Measurements from ENCODE around the gene STPG1. TPM values are rescaled to one million over a fixed set of nuclear protein-coding genes. Genes with fewer than 3 reads are reported as not detected.

The STPG1 gene
- polyA plus RNA-seq, 2 donors, result 4.8 to 8.8 TPM

DNA sequence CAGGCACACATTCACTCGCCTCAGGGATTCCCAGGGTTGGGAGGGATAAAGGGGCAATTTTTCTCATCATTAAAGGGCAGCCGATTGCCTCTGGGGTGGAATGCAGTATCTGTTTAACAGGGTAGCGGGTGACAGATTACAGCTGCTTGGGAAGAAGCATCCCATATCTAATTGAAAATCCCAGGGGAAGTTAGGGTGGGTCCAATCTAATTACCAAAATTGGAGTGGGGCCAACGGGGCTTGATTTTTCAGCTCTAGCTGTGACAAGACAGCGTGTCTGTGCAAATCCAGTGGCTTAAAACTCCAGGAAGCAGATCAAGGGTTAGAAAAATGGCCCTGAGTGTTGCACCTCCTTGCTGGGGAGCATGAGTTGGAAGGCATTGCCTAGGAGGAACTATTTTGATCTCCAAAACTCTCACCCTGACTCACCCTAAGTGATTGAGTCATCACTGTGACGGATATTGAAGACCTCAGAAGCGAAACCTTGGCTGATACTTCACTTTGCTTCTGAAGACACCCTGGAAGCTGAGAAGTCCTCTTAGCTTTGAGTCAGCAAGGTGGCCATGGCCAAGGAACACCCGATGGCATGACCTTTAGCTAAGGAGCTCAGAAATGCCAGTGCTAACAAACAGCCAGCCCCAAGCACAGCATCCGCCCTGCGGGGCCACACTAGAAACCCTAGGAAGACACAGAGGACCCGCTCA, 48.5 kb downstream of the STPG1 start:
- WGBS, 2 donors, result 49 to 62% methylated on average over 11 of the region's 11 CpGs
- Histone ChIP-seq H3K4me3 (ENCODE audit: low read depth in 1 of 2, low read length in 2 of 2) (no peak overlapping the region), H3K4me1 (ENCODE audit: control insufficient read depth in 2 of 2, insufficient read depth in 2 of 2, low read length in 1 of 2) (peaks cover 0 to 27% of the 10 kb centered on the region in 2 donors), H3K9me3 (ENCODE audit: control insufficient read depth in 2 of 2, insufficient read depth in 1 of 2, low read depth in 1 of 2, low read length in 1 of 2) (no peaks in the 10 kb centered on the region), H3K36me3 (ENCODE audit: control insufficient read depth in 2 of 2, insufficient read depth in 2 of 2, low read length in 1 of 2) (no peaks in the 10 kb centered on the region), H3K27ac (ENCODE audit: low read depth in 2 of 2, low read length in 1 of 2) (peak overlapping the region; percentile 90 to 98), H3K27me3 (ENCODE audit: control insufficient read depth in 1 of 2, insufficient read depth in 2 of 2, low read length in 2 of 2) (no peaks in the 10 kb centered on the region)

GRCh38 chr1:24364605-24364974, 49.0 kb downstream of the STPG1 start:
- no peaks in the 10 kb centered on the region for H3K36me3 ChIP-seq (ENCODE audit: control insufficient read depth in 2 of 2, insufficient read depth in 2 of 2, low read length in 1 of 2)
- H3K27ac ChIP-seq (ENCODE audit: low read depth in 2 of 2, low read length in 1 of 2), result peak overlapping the region; percentile 90 to 97
- H3K9me3 ChIP-seq (ENCODE audit: control insufficient read depth in 2 of 2, insufficient read depth in 1 of 2, low read depth in 1 of 2, low read length in 1 of 2), result no peaks in the 10 kb centered on the region
- peaks cover 0 to 27% of the 10 kb centered on the region in 2 donors for H3K4me1 ChIP-seq (ENCODE audit: control insufficient read depth in 2 of 2, insufficient read depth in 2 of 2, low read length in 1 of 2)
- no peak overlapping the region for H3K4me3 ChIP-seq (ENCODE audit: low read depth in 1 of 2, low read length in 2 of 2)
- H3K27me3 ChIP-seq (ENCODE audit: control insufficient read depth in 1 of 2, insufficient read depth in 2 of 2, low read length in 2 of 2), result no peaks in the 10 kb centered on the region
- 26 to 38% methylated on average over 2 of the region's 2 CpGs for WGBS, 2 donors

DNA sequence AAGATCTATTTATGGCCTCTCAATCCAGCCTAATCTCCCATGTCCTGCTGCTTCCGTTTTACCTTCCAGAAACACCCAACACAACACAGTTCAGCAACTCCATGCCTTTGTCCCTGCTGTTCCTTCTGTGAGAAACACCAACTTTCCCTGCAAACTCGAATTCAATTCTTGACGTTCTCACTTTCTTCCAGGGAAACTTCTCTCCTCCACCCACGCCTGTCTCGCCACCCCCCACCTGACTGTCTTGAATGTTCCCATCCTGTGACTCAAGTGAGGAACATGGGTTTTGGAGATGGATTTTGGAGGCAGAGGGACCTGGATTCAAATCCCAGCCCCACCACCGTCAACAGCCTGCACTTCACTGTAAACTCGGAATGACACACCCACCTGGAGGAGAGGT, 49.6 kb downstream of the STPG1 start:
- peaks cover 0 to 27% of the 10 kb centered on the region in 2 donors for H3K4me1 ChIP-seq (ENCODE audit: control insufficient read depth in 2 of 2, insufficient read depth in 2 of 2, low read length in 1 of 2)
- H3K27ac ChIP-seq (ENCODE audit: low read depth in 2 of 2, low read length in 1 of 2), result peak overlapping the region; percentile 90 to 97
- 73 to 75% methylated on average over 7 of the region's 7 CpGs for WGBS, 2 donors
- H3K27me3 ChIP-seq (ENCODE audit: control insufficient read depth in 1 of 2, insufficient read depth in 2 of 2, low read length in 2 of 2), result no peaks in the 10 kb centered on the region
- H3K9me3 ChIP-seq (ENCODE audit: control insufficient read depth in 2 of 2, insufficient read depth in 1 of 2, low read depth in 1 of 2, low read length in 1 of 2), result no peaks in the 10 kb centered on the region
- H3K4me3 ChIP-seq (ENCODE audit: low read depth in 1 of 2, low read length in 2 of 2), result no peak overlapping the region
- no peaks in the 10 kb centered on the region for H3K36me3 ChIP-seq (ENCODE audit: control insufficient read depth in 2 of 2, insufficient read depth in 2 of 2, low read length in 1 of 2)

GRCh38 chr1:24362982-24363614, 50.5 kb downstream of the STPG1 start:
- Histone ChIP-seq H3K27ac (ENCODE audit: low read depth in 2 of 2, low read length in 1 of 2) (peak overlapping the region; percentile 90 to 95), H3K4me3 (ENCODE audit: low read depth in 1 of 2, low read length in 2 of 2) (no peak overlapping the region), H3K9me3 (ENCODE audit: control insufficient read depth in 2 of 2, insufficient read depth in 1 of 2, low read depth in 1 of 2, low read length in 1 of 2) (no peaks in the 10 kb centered on the region), H3K4me1 (ENCODE audit: control insufficient read depth in 2 of 2, insufficient read depth in 2 of 2, low read length in 1 of 2) (peaks cover 0 to 24% of the 10 kb centered on the region in 2 donors), H3K36me3 (ENCODE audit: control insufficient read depth in 2 of 2, insufficient read depth in 2 of 2, low read length in 1 of 2) (peaks cover 0 to 2% of the 10 kb centered on the region in 2 donors), H3K27me3 (ENCODE audit: control insufficient read depth in 1 of 2, insufficient read depth in 2 of 2, low read length in 2 of 2) (no peaks in the 10 kb centered on the region)
- 54 to 60% methylated on average over 4 of the region's 4 CpGs for WGBS, 2 donors

DNA sequence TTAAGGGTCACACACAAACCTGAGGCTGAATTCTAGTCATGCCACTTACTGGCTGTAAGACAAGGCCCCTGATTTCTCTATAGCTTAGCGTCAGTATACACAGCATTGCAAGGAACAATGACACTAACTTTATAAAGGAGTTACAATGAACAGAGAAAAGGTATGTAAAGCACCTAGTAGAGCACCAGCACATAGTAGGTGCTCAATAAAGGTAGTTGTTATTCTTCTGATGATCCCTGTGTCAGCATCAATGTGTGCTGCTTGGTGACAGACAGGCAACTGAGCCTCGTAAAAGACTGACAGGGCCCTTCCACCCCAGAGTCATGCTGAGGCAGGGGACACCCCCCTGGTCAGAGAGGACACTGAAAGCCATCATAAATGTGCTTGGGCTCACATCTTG, 51.2 kb downstream of the STPG1 start:
- Histone ChIP-seq H3K4me1 (ENCODE audit: control insufficient read depth in 2 of 2, insufficient read depth in 2 of 2, low read length in 1 of 2) (peaks cover 0 to 22% of the 10 kb centered on the region in 2 donors), H3K9me3 (ENCODE audit: control insufficient read depth in 2 of 2, insufficient read depth in 1 of 2, low read depth in 1 of 2, low read length in 1 of 2) (no peaks in the 10 kb centered on the region), H3K27me3 (ENCODE audit: control insufficient read depth in 1 of 2, insufficient read depth in 2 of 2, low read length in 2 of 2) (no peaks in the 10 kb centered on the region), H3K4me3 (ENCODE audit: low read depth in 1 of 2, low read length in 2 of 2) (no peak overlapping the region), H3K27ac (ENCODE audit: low read depth in 2 of 2, low read length in 1 of 2) (peak overlapping the region; percentile 90 to 95), H3K36me3 (ENCODE audit: control insufficient read depth in 2 of 2, insufficient read depth in 2 of 2, low read length in 1 of 2) (peaks cover 0 to 4% of the 10 kb centered on the region in 2 donors)
- 85% methylated on average over 2 of the region's 2 CpGs for WGBS, 2 donors

DNA sequence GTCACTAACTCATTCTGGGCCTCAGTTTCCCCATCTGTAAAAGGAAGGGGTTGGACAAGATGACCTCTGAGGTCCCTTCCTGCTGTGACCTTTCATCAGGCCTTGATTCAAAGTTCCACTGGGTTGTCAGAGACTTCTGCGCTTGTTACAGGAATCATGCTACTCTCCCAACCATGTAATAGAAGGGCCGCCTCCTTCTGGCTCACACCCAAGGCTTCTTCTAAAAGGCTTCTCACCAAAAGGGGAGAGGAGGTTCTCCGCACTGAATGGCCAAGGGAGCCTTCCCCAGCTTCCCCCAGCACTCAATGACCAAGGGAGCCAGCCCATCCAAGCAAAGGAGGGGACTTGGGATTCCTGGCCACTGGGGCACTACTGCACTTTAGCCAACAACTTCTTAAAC, 51.8 kb downstream of the STPG1 start:
- H3K4me3 ChIP-seq (ENCODE audit: low read depth in 1 of 2, low read length in 2 of 2), result no peak overlapping the region
- H3K27ac ChIP-seq (ENCODE audit: low read depth in 2 of 2, low read length in 1 of 2), result peak overlapping the region in 1 of 2 donors; percentile 95
- no peaks in the 10 kb centered on the region for H3K27me3 ChIP-seq (ENCODE audit: control insufficient read depth in 1 of 2, insufficient read depth in 2 of 2, low read length in 2 of 2)
- H3K36me3 ChIP-seq (ENCODE audit: control insufficient read depth in 2 of 2, insufficient read depth in 2 of 2, low read length in 1 of 2), result peaks cover 0 to 5% of the 10 kb centered on the region in 2 donors
- 93 to 98% methylated on average over 3 of the region's 3 CpGs for WGBS, 2 donors
- peaks cover 0 to 22% of the 10 kb centered on the region in 2 donors for H3K4me1 ChIP-seq (ENCODE audit: control insufficient read depth in 2 of 2, insufficient read depth in 2 of 2, low read length in 1 of 2)
- H3K9me3 ChIP-seq (ENCODE audit: control insufficient read depth in 2 of 2, insufficient read depth in 1 of 2, low read depth in 1 of 2, low read length in 1 of 2), result no peaks in the 10 kb centered on the region

- H3K4me1 ChIP-seq (ENCODE audit: control insufficient read depth in 2 of 2, insufficient read depth in 2 of 2, low read length in 1 of 2), result peaks cover 0 to 17% of the 10 kb centered on the region in 2 donors
- no peaks in the 10 kb centered on the region for H3K9me3 ChIP-seq (ENCODE audit: control insufficient read depth in 2 of 2, insufficient read depth in 1 of 2, low read depth in 1 of 2, low read length in 1 of 2)
- H3K27ac ChIP-seq (ENCODE audit: low read depth in 2 of 2, low read length in 1 of 2), result no peak overlapping the region
- no peak overlapping the region for H3K4me3 ChIP-seq (ENCODE audit: low read depth in 1 of 2, low read length in 2 of 2)
- H3K27me3 ChIP-seq (ENCODE audit: control insufficient read depth in 1 of 2, insufficient read depth in 2 of 2, low read length in 2 of 2), result no peaks in the 10 kb centered on the region
- H3K36me3 ChIP-seq (ENCODE audit: control insufficient read depth in 2 of 2, insufficient read depth in 2 of 2, low read length in 1 of 2), result peaks cover 0 to 5% of the 10 kb centered on the region in 2 donors
- 98% methylated on average over 10 of the region's 10 CpGs for WGBS, 2 donors
Measured at GRCh38 chr1:24360681-24361080, 52.9 kb downstream of the STPG1 start.

GRCh38 chr1:24357038-24357437, 56.5 kb downstream of the STPG1 start:
- H3K4me1 ChIP-seq (ENCODE audit: control insufficient read depth in 2 of 2, insufficient read depth in 2 of 2, low read length in 1 of 2), result peaks cover 0 to 4% of the 10 kb centered on the region in 2 donors
- no peaks in the 10 kb centered on the region for H3K9me3 ChIP-seq (ENCODE audit: control insufficient read depth in 2 of 2, insufficient read depth in 1 of 2, low read depth in 1 of 2, low read length in 1 of 2)
- 88 to 90% methylated on average over 7 of the region's 7 CpGs for WGBS, 2 donors
- peaks cover 0 to 27% of the 10 kb centered on the region in 2 donors for H3K36me3 ChIP-seq (ENCODE audit: control insufficient read depth in 2 of 2, insufficient read depth in 2 of 2, low read length in 1 of 2)
- no peaks in the 10 kb centered on the region for H3K27me3 ChIP-seq (ENCODE audit: control insufficient read depth in 1 of 2, insufficient read depth in 2 of 2, low read length in 2 of 2)
- H3K27ac ChIP-seq (ENCODE audit: low read depth in 2 of 2, low read length in 1 of 2), result peak overlapping the region in 1 of 2 donors; percentile 47
- no peak overlapping the region for H3K4me3 ChIP-seq (ENCODE audit: low read depth in 1 of 2, low read length in 2 of 2)

DNA sequence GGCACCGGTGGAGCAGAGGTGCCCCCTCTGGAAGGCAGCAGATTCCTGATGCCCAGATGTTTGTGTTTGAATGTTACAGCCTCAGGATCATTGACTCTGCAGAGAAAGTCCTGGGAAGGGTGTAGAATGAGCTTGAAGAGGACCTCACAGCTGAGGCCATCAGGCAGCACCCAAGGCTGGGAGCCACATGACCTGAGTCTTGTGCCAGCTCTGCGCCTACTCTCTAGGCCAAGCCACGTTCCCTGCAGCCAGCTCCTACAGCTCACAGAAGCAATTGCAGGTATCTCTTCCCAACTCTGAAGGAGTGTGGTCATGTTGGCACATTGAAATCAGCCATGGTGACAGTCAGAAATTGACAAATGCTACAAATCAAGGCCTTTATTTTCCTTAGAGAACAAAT, 58.1 kb downstream of the STPG1 start:
- no peak overlapping the region for H3K4me3 ChIP-seq (ENCODE audit: low read depth in 1 of 2, low read length in 2 of 2)
- no peaks in the 10 kb centered on the region for H3K9me3 ChIP-seq (ENCODE audit: control insufficient read depth in 2 of 2, insufficient read depth in 1 of 2, low read depth in 1 of 2, low read length in 1 of 2)
- H3K27me3 ChIP-seq (ENCODE audit: control insufficient read depth in 1 of 2, insufficient read depth in 2 of 2, low read length in 2 of 2), result no peaks in the 10 kb centered on the region
- peaks cover 0 to 35% of the 10 kb centered on the region in 2 donors for H3K36me3 ChIP-seq (ENCODE audit: control insufficient read depth in 2 of 2, insufficient read depth in 2 of 2, low read length in 1 of 2)
- 71 to 72% methylated on average over 3 of the region's 3 CpGs for WGBS, 2 donors
- peaks cover 0 to 4% of the 10 kb centered on the region in 2 donors for H3K4me1 ChIP-seq (ENCODE audit: control insufficient read depth in 2 of 2, insufficient read depth in 2 of 2, low read length in 1 of 2)
- peak overlapping the region in 1 of 2 donors; percentile 35 for H3K27ac ChIP-seq (ENCODE audit: low read depth in 2 of 2, low read length in 1 of 2)
